HG03097 (cell line): Measurements from ENCODE around the gene SACM1L.

Experiments used
- ATAC-seq: cut with Tn5 transposase; IDR thresholded peaks from one replicate; pipeline ENCODE4 v1.9.1; 2021; ENCODE audit not compliant: unreplicated experiment, low FRiP score

SACM1L gene

DNA sequence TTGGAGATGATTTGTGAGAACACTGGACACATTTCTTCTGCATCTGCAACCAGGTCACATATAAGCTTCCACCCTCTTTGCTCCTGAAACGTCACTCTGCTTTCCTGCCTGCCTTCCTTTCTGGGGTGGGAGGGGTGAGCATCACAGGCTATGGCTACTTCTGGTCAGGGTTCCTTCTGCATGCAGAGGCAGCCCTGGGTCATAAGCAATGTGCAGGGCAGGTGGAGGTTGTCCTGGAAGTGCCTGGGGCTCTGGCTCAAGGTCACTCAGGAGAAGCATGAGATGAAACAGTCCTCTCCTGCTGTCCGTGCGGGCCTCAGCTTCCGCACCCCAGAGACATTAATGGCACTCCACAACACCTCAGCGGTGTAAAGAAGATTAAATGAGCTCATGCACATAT lies 92.1 kb downstream of the SACM1L start:
- no peak for ATAC-seq

- no peak for ATAC-seq
These were observed 92.6 kb downstream of the SACM1L start for GRCh38 chr3:45781841-45782240.

DNA sequence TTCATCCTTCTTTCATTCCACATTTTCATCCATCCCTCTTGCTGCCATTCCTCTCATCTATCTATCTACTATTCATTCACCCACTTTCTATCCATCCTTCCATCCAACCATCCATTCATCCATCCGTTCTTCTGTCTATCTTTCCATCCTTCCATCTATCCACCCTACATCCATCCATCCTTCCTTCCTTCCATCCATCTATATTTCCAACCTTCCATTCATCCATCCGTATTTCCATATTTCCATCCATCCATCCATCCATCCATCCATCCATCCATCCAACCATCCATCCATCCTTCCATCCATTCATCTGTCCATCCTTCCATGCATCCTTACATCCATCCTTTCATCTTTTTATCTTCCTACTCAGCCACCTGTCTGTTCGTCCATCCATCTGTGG lies 93.2 kb downstream of the SACM1L start:
- ATAC-seq: no peak

- ATAC-seq: no peak
These were observed 94.5 kb downstream of the SACM1L start for GRCh38 chr3:45783667-45784066.

GRCh38 chr3:45785605-45786150 lies 96.5 kb downstream of the SACM1L start:
- no peak for ATAC-seq

- no peak for ATAC-seq
These were observed 97.8 kb downstream of the SACM1L start for GRCh38 chr3:45786801-45787495.

GRCh38 chr3:45787551-45787950 lies 98.4 kb downstream of the SACM1L start:
- no peak for ATAC-seq

DNA sequence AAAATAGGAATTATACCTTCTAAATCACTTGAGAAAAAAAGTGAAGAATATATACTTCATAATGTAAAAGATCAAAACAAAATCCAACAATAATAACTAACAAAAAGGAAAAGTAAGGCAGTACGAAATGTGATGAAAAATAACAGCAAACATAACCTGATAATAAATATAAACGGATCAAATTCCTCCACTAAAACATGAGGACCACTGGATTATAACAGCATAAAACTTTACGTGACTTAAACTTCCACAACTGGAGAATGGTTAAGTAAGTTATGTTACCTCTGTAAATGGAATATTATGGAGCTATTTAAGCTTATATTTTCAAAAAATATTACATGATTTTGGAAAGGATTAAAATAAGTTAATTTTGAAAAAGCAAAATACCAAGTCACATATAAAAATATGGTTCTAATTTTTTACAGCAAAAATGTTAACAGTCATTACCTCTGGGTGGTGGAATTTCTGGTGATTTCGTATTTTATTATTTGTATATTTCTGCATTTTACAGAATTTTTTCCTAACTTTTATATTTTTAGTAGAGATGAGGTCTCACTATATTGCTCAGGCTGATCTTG lies 100.1 kb downstream of the SACM1L start:
- ATAC-seq: no peak

GRCh38 chr3:45790596-45790995 lies 101.4 kb downstream of the SACM1L start:
- no peak for ATAC-seq

DNA sequence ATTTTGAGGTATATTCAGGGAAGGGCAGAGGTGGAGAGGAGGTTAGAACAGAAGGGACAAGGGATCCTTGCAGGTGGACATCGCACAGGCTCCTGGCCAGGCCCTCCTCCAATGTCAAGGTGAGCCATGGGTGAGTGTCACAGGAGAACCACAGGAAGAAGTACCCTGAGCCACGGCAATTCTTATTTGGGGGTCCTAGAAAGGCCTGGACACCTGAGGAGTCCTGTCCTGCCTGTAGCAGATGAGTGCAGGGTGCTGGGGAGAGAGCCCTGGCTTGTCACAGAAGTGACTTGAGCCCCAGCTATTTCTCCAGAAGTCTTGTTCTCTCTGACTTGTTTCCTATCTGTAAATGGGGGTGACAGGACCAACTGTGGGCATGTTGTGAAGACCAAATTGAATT lies 102.8 kb downstream of the SACM1L start:
- ATAC-seq: no peak

DNA sequence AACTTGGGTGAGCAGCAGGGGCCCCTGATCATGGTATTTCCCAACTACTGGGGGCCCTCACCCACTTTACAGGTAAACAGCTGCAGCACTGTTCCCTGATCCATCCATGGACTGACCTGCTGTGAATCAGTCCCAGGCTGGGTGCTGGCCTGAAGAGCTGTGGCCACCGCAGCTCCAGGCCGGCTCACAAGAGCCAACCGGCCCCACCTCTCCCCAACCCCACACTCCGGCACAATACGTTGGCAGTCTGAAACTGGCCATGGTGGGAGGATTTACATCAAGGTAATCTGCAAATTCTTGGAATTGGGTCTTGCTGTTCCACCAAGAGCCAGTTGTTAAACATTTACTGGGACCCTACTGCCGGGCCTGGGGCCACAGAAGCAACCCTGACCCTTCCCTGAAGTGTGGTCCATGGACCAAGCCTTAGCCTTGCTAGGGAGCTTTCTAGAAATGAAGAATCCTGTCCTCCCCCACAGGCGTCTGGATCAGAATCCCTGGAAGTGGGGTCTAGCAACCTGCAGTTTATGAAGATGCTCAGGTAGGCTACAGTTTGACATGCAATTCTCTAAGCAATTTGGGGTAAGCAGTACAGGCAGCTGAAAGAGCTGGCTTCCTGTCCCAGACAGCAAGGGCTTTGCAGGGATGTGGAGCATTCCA lies 103.4 kb downstream of the SACM1L start:
- no peak for ATAC-seq

DNA sequence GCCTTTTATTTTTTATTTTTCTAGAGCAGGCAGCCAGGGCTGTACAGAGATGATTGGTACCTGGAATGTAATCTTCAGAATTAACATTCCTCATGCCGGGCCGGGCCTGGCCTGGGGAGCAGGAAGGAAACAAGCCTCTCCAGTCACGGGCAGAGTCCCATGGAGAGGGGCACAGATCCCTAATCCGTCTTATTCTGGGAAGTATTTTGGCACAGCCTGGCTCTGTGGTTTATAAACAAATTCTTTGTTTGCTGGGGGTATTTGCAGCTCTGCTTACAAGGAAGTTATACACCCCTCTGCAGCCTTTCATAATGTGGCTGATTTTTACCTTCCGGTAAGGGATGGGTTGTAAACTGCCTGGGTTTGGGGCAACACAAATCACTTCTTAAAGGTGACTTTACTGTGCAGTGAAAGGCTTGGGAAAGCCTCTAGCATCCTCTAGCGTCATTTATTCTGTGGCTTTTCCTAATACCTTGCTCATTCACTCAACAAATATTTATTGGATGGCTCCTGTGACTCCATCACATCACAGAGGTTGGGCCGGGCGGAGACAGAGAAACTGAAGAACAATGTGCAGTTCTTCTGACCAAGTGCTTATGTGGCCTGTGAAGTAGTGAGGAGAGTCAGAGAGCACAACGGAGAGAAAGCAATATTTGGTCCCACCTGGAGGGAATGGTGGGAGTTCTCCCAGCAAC lies 104.4 kb downstream of the SACM1L start:
- no peak for ATAC-seq

DNA sequence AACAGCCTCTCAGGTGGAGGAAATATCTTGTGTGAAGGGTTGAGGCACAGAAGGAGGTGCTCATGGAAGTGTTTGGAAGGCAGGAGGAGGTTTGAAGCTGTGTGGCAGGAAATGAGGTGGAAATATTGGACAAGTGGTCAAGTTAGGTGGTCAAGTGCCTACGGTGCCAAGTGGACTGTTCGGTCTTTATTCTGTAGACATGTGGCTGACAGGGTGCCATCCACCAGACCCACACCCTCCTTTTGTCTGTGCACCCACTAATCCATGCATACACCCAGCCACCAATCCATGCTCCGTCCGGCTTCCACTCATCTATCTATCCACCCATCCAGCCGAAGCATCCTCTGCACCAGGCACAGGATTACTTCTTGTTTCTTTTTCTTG lies 105.0 kb downstream of the SACM1L start:
- no peak for ATAC-seq

DNA sequence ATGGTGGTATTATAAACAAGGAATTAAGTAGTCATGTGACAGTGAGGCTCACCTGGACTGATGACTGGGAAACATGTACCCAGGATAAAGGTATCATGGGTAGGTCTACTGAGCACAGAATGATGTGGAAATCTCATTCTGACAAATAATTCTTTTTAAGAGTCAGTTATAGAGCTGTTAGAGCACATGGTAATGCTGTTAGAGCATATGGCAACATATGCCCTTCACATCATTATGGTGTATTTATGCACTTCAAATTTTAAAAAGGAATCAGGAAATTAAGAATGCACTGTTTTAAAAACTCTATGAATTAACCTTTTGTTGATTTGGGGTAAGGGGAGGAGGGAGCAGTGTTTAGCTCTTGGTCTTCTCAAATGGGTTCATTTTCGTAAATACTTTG lies 105.5 kb downstream of the SACM1L start:
- ATAC-seq: no peak
